ENCODE measurements around the gene CYP27A1.

CYP27A1 gene

GRCh38 chr2:218821605-218822211 lies 39.8 kb downstream of the CYP27A1 start:
- TF ChIP-seq, protein P1, sequence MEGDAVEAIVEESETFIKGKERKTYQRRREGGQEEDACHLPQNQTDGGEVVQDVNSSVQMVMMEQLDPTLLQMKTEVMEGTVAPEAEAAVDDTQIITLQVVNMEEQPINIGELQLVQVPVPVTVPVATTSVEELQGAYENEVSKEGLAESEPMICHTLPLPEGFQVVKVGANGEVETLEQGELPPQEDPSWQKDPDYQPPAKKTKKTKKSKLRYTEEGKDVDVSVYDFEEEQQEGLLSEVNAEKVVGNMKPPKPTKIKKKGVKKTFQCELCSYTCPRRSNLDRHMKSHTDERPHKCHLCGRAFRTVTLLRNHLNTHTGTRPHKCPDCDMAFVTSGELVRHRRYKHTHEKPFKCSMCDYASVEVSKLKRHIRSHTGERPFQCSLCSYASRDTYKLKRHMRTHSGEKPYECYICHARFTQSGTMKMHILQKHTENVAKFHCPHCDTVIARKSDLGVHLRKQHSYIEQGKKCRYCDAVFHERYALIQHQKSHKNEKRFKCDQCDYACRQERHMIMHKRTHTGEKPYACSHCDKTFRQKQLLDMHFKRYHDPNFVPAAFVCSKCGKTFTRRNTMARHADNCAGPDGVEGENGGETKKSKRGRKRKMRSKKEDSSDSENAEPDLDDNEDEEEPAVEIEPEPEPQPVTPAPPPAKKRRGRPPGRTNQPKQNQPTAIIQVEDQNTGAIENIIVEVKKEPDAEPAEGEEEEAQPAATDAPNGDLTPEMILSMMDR (IDR thresholded peaks at IDR 0.05) = no peak

DNA sequence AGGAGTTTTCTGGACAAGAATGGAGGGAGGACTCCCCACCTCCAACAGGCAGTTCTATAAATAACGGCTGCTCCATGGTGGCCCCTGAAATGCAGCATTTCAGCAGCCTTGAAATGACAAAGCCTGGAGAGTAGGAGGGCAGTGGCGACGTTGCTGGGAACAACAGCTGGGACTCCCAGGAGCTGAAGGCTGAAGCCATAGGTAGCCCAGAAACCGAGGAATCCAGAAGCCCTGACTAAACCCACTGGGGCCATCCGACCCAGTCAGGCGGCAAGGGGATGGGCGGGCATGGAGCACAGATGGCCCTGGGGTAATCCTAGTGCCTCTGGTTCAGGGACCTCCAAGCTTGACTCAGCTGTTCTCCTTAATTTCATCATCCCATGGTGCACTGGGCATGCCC lies 40.7 kb downstream of the CYP27A1 start:
- TF ChIP-seq, protein P1 (IDR thresholded peaks at IDR 0.05) = no peak

- TF ChIP-seq, protein P1 (IDR thresholded peaks at IDR 0.05) = no peak
These were observed 41.4 kb downstream of the CYP27A1 start for GRCh38 chr2:218823196-218823855.

GRCh38 chr2:218824004-218824403 lies 42.1 kb downstream of the CYP27A1 start:
- TF ChIP-seq, protein P1 (IDR thresholded peaks at IDR 0.05) = no peak

DNA sequence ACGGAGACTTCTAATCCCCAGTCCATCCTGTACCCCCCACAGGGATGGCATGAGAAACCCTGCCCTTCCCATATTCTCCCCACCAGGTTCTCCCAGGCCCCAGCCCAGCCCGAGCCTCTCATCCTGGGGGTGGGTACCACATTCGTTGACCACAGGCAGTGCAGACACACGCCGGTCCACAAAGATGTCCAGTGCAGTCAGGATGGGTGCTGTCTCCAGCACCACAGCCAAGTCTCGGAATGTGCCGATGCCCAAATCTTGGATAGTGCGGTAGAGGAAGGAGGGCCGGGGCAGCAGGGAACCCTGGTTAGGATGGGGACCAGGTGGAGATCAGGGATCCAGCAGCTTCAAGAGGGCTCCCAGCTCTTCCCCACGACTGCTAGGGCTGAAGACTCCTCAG lies 44.8 kb downstream of the CYP27A1 start:
- TF ChIP-seq, protein P1 (IDR thresholded peaks at IDR 0.05) = no peak

DNA sequence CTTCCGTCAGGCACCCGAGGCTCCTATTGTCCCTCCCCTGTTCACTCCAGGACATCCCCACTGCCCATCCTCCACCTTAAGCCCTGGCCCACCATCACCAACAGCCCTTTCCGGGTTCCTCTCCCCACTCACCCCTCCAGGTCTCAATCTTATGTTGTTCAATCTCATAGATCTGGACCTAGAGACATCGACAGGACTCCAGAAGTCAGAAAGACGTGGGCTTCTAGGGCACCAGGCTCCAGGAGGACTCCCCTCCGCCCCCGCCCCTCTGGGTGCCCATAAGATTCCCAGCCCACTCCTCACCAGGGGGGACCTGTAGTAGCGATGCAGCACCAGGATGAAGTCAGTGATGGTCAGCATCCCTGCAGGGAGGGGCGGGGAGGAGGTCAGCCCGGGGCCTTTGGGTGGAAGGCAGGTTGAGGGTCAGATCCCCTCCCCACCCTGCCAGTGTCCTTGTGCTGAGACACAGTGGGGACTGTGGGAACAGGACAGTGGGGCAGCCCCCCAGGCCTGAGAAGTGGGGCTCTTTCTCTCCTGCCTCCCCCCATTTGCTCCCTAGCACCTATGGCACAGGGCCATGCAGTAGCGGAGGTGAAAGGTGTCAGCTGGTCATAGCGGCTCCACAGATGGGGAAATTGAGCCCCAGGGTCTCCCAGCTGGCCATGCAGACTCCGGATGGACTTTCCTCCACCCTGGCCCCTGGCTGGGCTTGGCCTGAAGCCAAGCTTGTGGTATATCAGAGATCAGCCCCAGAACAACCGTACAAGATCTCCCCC lies 45.9 kb downstream of the CYP27A1 start:
- TF ChIP-seq, protein P1 (IDR thresholded peaks at IDR 0.05) = no peak

- TF ChIP-seq, protein P1 (IDR thresholded peaks at IDR 0.05) = no peak
These were observed 46.5 kb downstream of the CYP27A1 start for GRCh38 chr2:218828477-218828778.

Data from LNCAP (cell line).